GM23338 (cell line): ENCODE data around the gene CDKAL1. TPM values are rescaled to one million over a fixed set of nuclear protein-coding genes. Genes with fewer than 3 reads are reported as not detected.

ENCODE experiments used
- ATAC-seq: fragments of 200-7000 bp; cut with Tn5 transposase; 3 replicates; pipeline ENCODE4 v1.9.1; 2020
- DNase-seq: peaks from one replicate; pipeline ENCODE4 v3.0.0-alpha.2; 2015; ENCODE audit warnings: low spot score
- H2AFZ ChIP-seq: fragments of 200-600 bp; sonication (generic); 2 replicates; pipeline ENCODE4 v1.8.0; 2016; ENCODE audit warnings: antibody characterized with exemption, mild to moderate bottlenecking, moderate library complexity
- H3F3A ChIP-seq: fragments of 200-600 bp; sonication (generic); replicated peaks from 2 replicates; pipeline ENCODE4 v1.8.0; 2017; ENCODE audit warnings: antibody characterized with exemption, mixed run types, low read depth
- H3K27ac ChIP-seq: fragments of 200-600 bp; sonication (generic); 2 replicates; pipeline ENCODE4 v1.6.1; 2016; ENCODE audit warnings: low read depth
- H3K27me3 ChIP-seq: fragments of 200-600 bp; sonication (generic); 2 replicates; pipeline ENCODE4 v1.8.0; 2016; ENCODE audit warnings: mild to moderate bottlenecking, mixed run types, moderate library complexity; ENCODE audit not compliant: insufficient read depth
- H3K36me3 ChIP-seq: fragments of 200-600 bp; sonication (generic); 2 replicates; pipeline ENCODE4 v1.8.0; 2016; ENCODE audit warnings: mild to moderate bottlenecking; ENCODE audit not compliant: insufficient read depth
- H3K4me1 ChIP-seq: fragments of 200-600 bp; sonication (generic); 2 replicates; pipeline ENCODE4 v1.8.0; 2016; ENCODE audit warnings: mild to moderate bottlenecking, moderate library complexity; ENCODE audit not compliant: insufficient read depth
- H3K4me2 ChIP-seq: fragments of 200-600 bp; sonication (generic); 2 replicates; pipeline ENCODE4 v1.7.1; 2017; ENCODE audit warnings: mixed run types
- H3K4me3 ChIP-seq: fragments of 200-600 bp; sonication (generic); 2 replicates; pipeline ENCODE4 v1.6.1; 2016; ENCODE audit warnings: mixed run types
- H3K79me2 ChIP-seq: fragments of 200-600 bp; sonication (generic); replicated peaks from 2 replicates; pipeline ENCODE4 v1.8.0; 2017; ENCODE audit warnings: mild to moderate bottlenecking; ENCODE audit not compliant: insufficient read depth
- H3K9me2 ChIP-seq: fragments of 200-600 bp; sonication (generic); 2 replicates; pipeline ENCODE4 v1.8.0; 2017; ENCODE audit not compliant: insufficient read depth
- H4K20me1 ChIP-seq: fragments of 200-600 bp; sonication (generic); replicated peaks from 2 replicates; pipeline ENCODE4 v1.8.0; 2017; ENCODE audit warnings: mild to moderate bottlenecking; ENCODE audit not compliant: insufficient read depth
- H3K27ac Mint-ChIP-seq: 2 replicates; pipeline ENCODE4 v1.8.0; 2020; ENCODE audit warnings: inconsistent platforms, mild to moderate bottlenecking, moderate library complexity, mixed read lengths
- H3K27me3 Mint-ChIP-seq: 3 replicates; pipeline ENCODE4 v1.8.0; 2022; ENCODE audit warnings: low read depth, mild to moderate bottlenecking, moderate library complexity, mixed read lengths, inconsistent platforms; ENCODE audit not compliant: insufficient read depth, poor library complexity
- H3K36me3 Mint-ChIP-seq: 3 replicates; pipeline ENCODE4 v1.8.0; 2021; ENCODE audit warnings: low read depth, mild to moderate bottlenecking, inconsistent platforms, moderate library complexity, mixed read lengths
- H3K4me1 Mint-ChIP-seq: 3 replicates; pipeline ENCODE4 v1.8.0; 2020; ENCODE audit warnings: mild to moderate bottlenecking, inconsistent platforms, mixed read lengths
- H3K4me3 Mint-ChIP-seq: 3 replicates; pipeline ENCODE4 v1.8.0; 2021; ENCODE audit warnings: moderate library complexity, mild to moderate bottlenecking, inconsistent platforms, mixed read lengths
- H3K9me3 Mint-ChIP-seq: 3 replicates; pipeline ENCODE4 v1.8.0; 2020; ENCODE audit warnings: moderate library complexity, mild to moderate bottlenecking, inconsistent platforms, mixed read lengths
- CREB1 ChIP-seq: fragments of 250-450 bp; sonication (Bioruptor Pico); IDR thresholded peaks from 2 replicates; pipeline ENCODE4 v1.5.0; 2020; ENCODE audit warnings: low read depth, mild to moderate bottlenecking, moderate library complexity
- JUNB ChIP-seq: IDR thresholded peaks from one replicate; pipeline ENCODE4 v1.6.1; 2016; ENCODE audit warnings: antibody characterized with exemption; ENCODE audit not compliant: unreplicated experiment
- NANOG ChIP-seq: IDR thresholded peaks from 2 replicates; pipeline ENCODE4 v1.6.1; 2016; ENCODE audit warnings: antibody characterized with exemption, borderline replicate concordance
- POLR2AphosphoS5 ChIP-seq: IDR thresholded peaks from 2 replicates; pipeline ENCODE4 v1.6.1; 2016; ENCODE audit warnings: antibody characterized with exemption, low read depth
- STAT1 ChIP-seq: IDR thresholded peaks from one replicate; pipeline ENCODE4 v1.6.1; 2016; ENCODE audit warnings: antibody characterized with exemption; ENCODE audit not compliant: unreplicated experiment
- ZNF114 ChIP-seq: fragments of 250-450 bp; sonication (Bioruptor Pico); IDR thresholded peaks from 2 replicates; pipeline ENCODE4 v1.5.0; 2020; ENCODE audit warnings: mild to moderate bottlenecking, moderate library complexity
- polyA plus RNA-seq: library from polyadenylated mRNA; unstranded; fragments of >200 nt; fragmentation: Nextera tagmentation; extraction: Ambion mirVana; gene quantifications from 2 replicates; pipeline ENCODE4 v1.2.1, GENCODE V29; 2016
- total RNA-seq: library from RNA; depleted of rRNA; stranded (reverse); fragments of >200 nt; shearing (Covaris generic); gene quantifications from 2 replicates; pipeline ENCODE4 v1.2.3, GENCODE V29; 2014
- TF ChIP-seq, protein P1 (sequence below): IDR thresholded peaks from one replicate; pipeline ENCODE4 v1.6.1; 2018; ENCODE audit warnings: antibody characterized with exemption; ENCODE audit not compliant: unreplicated experiment
- TF ChIP-seq, protein P2 (sequence below): fragments of 250-450 bp; sonication (Bioruptor Pico); IDR thresholded peaks from 2 replicates; pipeline ENCODE4 v1.5.0; 2020; ENCODE audit warnings: mild to moderate bottlenecking, moderate library complexity

CDKAL1 gene
- total and polyA plus RNA-seq, 2 experiments from 2014 or later, result 17.8 to 35.0 TPM

DNA sequence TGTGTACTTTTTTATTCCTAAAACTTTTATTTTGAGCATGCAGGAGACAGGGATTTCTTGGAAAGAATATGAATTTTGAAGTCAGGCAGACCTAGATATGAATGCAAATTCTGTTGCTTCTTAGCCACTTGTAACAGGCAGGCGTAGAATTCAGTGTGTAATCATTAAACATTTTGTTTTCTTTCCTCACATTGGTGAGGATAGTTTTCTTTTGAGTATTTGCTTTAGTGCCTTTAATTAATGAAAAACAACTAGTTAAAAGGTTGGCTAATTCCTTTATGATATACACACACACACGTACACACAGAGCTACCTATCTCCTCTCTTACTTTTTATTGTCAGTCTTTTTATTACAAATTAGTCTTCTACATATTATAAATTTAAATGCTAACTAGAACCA lies 342.3 kb downstream of the CDKAL1 start (continued):
- TF ChIP-seq, protein P1, sequence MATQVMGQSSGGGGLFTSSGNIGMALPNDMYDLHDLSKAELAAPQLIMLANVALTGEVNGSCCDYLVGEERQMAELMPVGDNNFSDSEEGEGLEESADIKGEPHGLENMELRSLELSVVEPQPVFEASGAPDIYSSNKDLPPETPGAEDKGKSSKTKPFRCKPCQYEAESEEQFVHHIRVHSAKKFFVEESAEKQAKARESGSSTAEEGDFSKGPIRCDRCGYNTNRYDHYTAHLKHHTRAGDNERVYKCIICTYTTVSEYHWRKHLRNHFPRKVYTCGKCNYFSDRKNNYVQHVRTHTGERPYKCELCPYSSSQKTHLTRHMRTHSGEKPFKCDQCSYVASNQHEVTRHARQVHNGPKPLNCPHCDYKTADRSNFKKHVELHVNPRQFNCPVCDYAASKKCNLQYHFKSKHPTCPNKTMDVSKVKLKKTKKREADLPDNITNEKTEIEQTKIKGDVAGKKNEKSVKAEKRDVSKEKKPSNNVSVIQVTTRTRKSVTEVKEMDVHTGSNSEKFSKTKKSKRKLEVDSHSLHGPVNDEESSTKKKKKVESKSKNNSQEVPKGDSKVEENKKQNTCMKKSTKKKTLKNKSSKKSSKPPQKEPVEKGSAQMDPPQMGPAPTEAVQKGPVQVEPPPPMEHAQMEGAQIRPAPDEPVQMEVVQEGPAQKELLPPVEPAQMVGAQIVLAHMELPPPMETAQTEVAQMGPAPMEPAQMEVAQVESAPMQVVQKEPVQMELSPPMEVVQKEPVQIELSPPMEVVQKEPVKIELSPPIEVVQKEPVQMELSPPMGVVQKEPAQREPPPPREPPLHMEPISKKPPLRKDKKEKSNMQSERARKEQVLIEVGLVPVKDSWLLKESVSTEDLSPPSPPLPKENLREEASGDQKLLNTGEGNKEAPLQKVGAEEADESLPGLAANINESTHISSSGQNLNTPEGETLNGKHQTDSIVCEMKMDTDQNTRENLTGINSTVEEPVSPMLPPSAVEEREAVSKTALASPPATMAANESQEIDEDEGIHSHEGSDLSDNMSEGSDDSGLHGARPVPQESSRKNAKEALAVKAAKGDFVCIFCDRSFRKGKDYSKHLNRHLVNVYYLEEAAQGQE, result no peak
- TF ChIP-seq POLR2AphosphoS5 (no peak), STAT1 (no peak), JUNB (no peak), ZNF114 (CRISPR knock-in tag) (no peak)

DNA sequence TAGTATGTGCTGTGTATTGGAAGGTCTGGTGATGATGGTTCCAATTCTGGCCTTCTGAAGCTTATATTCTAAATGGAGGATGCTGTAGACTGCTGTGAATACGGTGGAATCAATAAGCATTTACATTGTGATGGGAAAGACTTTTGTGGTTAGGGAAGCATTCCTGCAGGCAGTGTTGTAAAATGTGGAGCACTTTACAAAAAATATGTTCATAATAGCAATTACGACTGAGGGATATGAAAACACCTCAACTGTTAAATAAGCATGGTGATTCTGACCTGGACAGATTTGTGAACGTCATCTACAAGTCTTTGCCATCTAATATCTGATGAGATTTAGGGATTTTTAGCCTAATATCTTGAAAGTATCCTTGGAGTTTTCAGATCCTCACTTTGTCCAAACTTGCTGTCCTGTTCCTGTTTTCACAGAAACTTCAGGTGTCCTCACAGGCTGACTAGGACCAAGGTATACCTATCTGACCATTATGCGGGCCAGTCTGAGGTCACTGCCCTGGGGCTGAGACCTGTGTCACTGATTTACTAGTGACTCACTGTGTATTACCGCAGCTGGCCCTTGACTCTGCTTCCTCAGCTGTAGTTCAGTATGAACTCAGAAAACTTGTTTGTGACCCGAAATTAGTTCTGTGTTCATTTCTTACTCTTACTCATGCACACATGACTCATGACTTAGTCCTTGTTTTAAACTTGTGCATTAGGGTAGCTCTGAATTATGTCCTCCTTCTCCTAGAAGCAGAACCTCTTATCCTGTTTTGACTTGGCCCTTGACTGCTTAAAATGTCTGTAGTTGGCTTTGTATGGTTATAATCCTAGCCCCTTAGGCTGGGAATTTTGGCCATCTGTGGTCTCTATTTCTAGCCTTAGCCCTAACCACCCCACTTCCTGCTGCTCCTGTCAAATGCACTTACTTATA lies 343.0 kb downstream of the CDKAL1 start:
- H3K4me2 ChIP-seq, result peak overlapping the region; percentile 47
- H3K4me3 ChIP-seq, result no peak overlapping the region
- DNase-seq, result no peak
- ATAC-seq, result no peak
- peaks cover 72% of the 10 kb centered on the region for H3K4me1 ChIP-seq
- H3F3A ChIP-seq, result no peaks in the 10 kb centered on the region
- Mint-ChIP-seq H3K36me3 (peaks cover 3% of the 10 kb centered on the region; the same call in 1 of the 3 replicates), H3K4me3 (no peak overlapping the region), H3K27me3 (peaks cover 5% of the 10 kb centered on the region), H3K4me1 (peaks cover 70% of the 10 kb centered on the region), H3K27ac (peak overlapping the region; percentile 13; the same call in 1 of the 2 replicates), H3K9me3 (no peaks in the 10 kb centered on the region; the same call in 2 of the 3 replicates)
- no peaks in the 10 kb centered on the region for H4K20me1 ChIP-seq
- H3K36me3 ChIP-seq, result no peaks in the 10 kb centered on the region
- H3K79me2 ChIP-seq, result no peaks in the 10 kb centered on the region
- H3K27ac ChIP-seq, result no peak overlapping the region
- H3K27me3 ChIP-seq, result no peaks in the 10 kb centered on the region
- H2AFZ ChIP-seq, result no peak overlapping the region
- no peaks in the 10 kb centered on the region for H3K9me2 ChIP-seq
- no peak for TF ChIP-seq CREB1 (CRISPR knock-in tag)
- no peak for TF ChIP-seq ZNF114 (CRISPR knock-in tag)
- TF ChIP-seq JUNB, result no peak
- TF ChIP-seq, protein P1, result no peak
- no peak for TF ChIP-seq NANOG
- TF ChIP-seq, protein P2, sequence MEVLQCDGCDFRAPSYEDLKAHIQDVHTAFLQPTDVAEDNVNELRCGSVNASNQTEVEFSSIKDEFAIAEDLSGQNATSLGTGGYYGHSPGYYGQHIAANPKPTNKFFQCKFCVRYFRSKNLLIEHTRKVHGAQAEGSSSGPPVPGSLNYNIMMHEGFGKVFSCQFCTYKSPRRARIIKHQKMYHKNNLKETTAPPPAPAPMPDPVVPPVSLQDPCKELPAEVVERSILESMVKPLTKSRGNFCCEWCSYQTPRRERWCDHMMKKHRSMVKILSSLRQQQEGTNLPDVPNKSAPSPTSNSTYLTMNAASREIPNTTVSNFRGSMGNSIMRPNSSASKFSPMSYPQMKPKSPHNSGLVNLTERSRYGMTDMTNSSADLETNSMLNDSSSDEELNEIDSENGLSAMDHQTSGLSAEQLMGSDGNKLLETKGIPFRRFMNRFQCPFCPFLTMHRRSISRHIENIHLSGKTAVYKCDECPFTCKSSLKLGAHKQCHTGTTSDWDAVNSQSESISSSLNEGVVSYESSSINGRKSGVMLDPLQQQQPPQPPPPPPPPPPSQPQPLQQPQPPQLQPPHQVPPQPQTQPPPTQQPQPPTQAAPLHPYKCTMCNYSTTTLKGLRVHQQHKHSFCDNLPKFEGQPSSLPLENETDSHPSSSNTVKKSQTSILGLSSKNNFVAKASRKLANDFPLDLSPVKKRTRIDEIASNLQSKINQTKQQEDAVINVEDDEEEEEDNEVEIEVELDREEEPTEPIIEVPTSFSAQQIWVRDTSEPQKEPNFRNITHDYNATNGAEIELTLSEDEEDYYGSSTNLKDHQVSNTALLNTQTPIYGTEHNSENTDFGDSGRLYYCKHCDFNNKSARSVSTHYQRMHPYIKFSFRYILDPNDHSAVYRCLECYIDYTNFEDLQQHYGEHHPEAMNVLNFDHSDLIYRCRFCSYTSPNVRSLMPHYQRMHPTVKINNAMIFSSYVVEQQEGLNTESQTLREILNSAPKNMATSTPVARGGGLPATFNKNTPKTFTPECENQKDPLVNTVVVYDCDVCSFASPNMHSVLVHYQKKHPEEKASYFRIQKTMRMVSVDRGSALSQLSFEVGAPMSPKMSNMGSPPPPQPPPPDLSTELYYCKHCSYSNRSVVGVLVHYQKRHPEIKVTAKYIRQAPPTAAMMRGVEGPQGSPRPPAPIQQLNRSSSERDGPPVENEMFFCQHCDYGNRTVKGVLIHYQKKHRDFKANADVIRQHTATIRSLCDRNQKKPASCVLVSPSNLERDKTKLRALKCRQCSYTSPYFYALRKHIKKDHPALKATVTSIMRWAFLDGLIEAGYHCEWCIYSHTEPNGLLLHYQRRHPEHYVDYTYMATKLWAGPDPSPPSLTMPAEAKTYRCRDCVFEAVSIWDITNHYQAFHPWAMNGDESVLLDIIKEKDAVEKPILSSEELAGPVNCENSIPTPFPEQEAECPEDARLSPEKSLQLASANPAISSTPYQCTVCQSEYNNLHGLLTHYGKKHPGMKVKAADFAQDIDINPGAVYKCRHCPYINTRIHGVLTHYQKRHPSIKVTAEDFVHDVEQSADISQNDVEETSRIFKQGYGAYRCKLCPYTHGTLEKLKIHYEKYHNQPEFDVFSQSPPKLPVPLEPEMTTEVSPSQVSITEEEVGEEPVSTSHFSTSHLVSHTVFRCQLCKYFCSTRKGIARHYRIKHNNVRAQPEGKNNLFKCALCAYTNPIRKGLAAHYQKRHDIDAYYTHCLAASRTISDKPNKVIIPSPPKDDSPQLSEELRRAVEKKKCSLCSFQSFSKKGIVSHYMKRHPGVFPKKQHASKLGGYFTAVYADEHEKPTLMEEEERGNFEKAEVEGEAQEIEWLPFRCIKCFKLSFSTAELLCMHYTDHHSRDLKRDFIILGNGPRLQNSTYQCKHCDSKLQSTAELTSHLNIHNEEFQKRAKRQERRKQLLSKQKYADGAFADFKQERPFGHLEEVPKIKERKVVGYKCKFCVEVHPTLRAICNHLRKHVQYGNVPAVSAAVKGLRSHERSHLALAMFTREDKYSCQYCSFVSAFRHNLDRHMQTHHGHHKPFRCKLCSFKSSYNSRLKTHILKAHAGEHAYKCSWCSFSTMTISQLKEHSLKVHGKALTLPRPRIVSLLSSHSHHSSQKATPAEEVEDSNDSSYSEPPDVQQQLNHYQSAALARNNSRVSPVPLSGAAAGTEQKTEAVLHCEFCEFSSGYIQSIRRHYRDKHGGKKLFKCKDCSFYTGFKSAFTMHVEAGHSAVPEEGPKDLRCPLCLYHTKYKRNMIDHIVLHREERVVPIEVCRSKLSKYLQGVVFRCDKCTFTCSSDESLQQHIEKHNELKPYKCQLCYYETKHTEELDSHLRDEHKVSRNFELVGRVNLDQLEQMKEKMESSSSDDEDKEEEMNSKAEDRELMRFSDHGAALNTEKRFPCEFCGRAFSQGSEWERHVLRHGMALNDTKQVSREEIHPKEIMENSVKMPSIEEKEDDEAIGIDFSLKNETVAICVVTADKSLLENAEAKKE (CRISPR knock-in tag), result no peak
- no peak for TF ChIP-seq STAT1
